ENCODE data around the gene TTLL10. TPM values are rescaled to one million over a fixed set of nuclear protein-coding genes. Genes with fewer than 3 reads are reported as not detected.

The TTLL10 gene
- total RNA-seq, 4 donors from 2014 or later = 0.19 to 0.44 TPM; not detected in 2

DNA sequence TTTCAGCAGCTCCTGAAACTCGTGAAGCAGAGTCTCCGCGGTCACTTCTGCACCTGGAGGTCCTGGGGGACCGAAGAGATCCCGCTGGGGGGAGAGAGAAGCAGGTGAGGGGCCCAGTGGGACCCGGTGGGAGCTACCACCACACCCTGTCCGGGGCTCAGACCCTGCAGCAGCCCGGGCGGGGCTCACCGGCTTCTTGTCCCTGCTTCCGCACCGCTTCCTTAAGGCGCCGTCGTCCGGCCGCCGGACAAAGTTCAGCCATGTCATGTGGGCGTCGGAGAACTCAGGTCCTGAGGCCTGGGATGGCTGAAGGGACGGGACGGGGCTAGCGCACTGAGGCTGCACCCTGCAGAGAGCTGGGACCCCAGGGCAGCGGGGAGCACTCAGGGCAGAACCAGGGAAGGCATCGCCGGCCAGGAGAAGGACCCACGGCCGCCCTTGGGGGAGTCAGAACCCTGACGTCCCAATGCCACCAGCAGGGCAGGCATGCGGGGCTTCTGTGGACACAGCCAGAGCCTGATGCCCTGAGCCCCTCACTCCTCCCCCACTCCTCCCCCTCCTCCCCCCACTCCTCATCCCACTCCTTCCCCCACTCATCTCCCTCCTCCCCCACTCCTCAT lies 70.6 kb downstream of the TTLL10 start:
- TF ChIP-seq POLR2A (IDR thresholded peaks at IDR 0.05) = no peak
- TF ChIP-seq, protein P1, sequence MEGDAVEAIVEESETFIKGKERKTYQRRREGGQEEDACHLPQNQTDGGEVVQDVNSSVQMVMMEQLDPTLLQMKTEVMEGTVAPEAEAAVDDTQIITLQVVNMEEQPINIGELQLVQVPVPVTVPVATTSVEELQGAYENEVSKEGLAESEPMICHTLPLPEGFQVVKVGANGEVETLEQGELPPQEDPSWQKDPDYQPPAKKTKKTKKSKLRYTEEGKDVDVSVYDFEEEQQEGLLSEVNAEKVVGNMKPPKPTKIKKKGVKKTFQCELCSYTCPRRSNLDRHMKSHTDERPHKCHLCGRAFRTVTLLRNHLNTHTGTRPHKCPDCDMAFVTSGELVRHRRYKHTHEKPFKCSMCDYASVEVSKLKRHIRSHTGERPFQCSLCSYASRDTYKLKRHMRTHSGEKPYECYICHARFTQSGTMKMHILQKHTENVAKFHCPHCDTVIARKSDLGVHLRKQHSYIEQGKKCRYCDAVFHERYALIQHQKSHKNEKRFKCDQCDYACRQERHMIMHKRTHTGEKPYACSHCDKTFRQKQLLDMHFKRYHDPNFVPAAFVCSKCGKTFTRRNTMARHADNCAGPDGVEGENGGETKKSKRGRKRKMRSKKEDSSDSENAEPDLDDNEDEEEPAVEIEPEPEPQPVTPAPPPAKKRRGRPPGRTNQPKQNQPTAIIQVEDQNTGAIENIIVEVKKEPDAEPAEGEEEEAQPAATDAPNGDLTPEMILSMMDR (IDR thresholded peaks at IDR 0.05) = no peak
- Histone ChIP-seq H3K36me3 (no peaks in the 10 kb centered on the region), H3K27ac (no peak overlapping the region), H3K9me3 (no peaks in the 10 kb centered on the region), H3K4me1 (peaks cover 13 to 37% (median 13%) of the 10 kb centered on the region in 3 donors), H3K4me3 (no peak overlapping the region), H3K27me3 (peaks cover 0 to 65% (median 13%) of the 10 kb centered on the region in 4 donors)
- 59 to 82% methylated on average over 5 to 18 of the region's 30 CpGs for WGBS, 2 donors
- intact Hi-C loops (cut with DNase I) = loop anchor here (10.0 kb wide), 1 partner anchor 120 kb away; no protein-coding TSS in a partner anchor
- no peak for DNase-seq

DNA sequence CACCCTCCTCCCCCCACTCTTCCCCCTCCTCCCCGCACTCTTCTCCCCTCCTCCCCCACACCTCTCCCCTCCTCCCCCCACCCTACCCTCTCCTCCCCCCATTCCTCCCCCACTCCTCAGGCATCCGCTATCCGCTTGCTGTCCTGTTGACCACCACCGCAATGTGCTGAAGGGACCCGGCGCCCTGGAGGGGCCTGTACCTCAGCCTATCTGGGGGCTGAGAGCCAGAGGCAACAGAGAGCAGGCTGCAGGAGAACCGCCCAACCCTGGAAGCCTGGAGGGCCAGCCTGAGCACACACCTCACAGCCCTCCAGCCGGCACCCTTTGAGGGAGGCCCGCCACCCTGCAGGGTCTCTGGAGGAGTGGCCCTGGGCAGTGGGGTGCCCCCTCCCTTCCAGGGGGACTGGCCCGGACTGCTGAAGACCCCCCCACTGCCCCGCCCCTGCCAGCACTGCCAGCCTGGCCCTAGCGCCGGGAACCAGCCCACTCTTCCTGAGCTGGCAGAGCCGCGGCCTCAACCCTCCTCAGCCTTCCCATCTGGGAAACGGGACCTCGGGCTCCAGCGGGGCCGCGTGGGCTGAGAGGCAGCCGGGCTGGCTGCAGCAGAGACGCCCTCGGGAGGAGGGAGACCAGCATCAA lies 71.6 kb downstream of the TTLL10 start:
- no peak for TF ChIP-seq POLR2A (IDR thresholded peaks at IDR 0.05)
- TF ChIP-seq, protein P1 (IDR thresholded peaks at IDR 0.05) = no peak
- Histone ChIP-seq H3K9me3 (no peaks in the 10 kb centered on the region), H3K4me3 (no peak overlapping the region), H3K27me3 (peaks cover 0 to 55% (median 11%) of the 10 kb centered on the region in 4 donors), H3K27ac (no peak overlapping the region), H3K36me3 (no peaks in the 10 kb centered on the region), H3K4me1 (peaks cover 5 to 29% (median 6%) of the 10 kb centered on the region in 3 donors)
- DNase-seq = no peak
- no CpG with 5 or more reads among the region's 23 CpGs for WGBS, 2 donors
- intact Hi-C loops (cut with DNase I) = loop anchor here (10.0 kb wide), 1 partner anchor 120 kb away; no protein-coding TSS in a partner anchor

DNA sequence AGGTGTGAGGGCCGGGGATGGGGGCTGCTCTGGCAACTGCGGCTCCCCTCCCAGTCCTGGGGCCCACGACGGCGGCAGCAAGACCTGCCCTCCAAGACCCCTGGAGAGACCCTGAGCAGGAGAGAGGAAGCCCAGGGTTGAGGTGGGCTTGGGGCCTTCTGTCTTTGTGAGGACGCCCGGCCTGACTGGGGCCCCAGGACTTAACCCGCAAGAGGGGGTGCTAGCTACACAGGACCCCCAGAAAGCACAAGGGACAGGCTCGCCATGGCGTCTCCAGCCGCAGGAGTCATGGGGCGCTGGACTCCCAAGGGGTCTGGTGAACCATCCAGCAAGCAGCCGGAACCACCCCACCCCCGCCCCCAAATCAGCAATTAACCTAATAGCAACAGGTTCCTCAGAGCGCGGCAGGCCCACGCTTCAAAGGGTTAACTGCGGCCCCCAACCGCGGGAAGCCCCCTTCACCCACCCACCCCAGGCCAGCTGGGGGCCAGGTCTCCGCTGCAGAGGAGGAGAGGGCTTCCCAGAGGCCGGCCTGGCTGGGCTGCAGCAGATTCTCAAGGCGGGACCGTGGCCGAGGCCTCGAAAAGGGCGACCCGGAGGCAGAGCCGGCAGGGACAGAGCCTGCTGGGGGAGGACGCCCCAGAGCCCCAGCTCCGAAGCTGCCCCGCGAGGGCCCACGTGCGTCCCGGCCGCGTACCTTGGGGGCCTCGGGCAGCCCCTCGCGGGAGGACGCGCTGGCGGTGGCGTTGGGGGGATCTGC lies 72.3 kb downstream of the TTLL10 start:
- Histone ChIP-seq H3K27ac (no peak overlapping the region), H3K4me1 (peaks cover 9 to 29% (median 12%) of the 10 kb centered on the region in 3 donors), H3K4me3 (peak overlapping the region in 2 of 4 donors; percentile 28 to 31), H3K9me3 (no peaks in the 10 kb centered on the region), H3K36me3 (no peaks in the 10 kb centered on the region), H3K27me3 (peaks cover 0 to 48% (median 11%) of the 10 kb centered on the region in 4 donors)
- WGBS, 2 donors = 1% methylated on average over 12 of the region's 45 CpGs; no CpG with 5 or more reads in 1 of the 2 donors
- no peak for TF ChIP-seq POLR2A (IDR thresholded peaks at IDR 0.05)
- TF ChIP-seq, protein P1 (IDR thresholded peaks at IDR 0.05) = no peak
- intact Hi-C loops (cut with DNase I) = loop anchor here (10.0 kb wide), 1 partner anchor 121 kb away; no protein-coding TSS in a partner anchor
- no peak for DNase-seq

DNA sequence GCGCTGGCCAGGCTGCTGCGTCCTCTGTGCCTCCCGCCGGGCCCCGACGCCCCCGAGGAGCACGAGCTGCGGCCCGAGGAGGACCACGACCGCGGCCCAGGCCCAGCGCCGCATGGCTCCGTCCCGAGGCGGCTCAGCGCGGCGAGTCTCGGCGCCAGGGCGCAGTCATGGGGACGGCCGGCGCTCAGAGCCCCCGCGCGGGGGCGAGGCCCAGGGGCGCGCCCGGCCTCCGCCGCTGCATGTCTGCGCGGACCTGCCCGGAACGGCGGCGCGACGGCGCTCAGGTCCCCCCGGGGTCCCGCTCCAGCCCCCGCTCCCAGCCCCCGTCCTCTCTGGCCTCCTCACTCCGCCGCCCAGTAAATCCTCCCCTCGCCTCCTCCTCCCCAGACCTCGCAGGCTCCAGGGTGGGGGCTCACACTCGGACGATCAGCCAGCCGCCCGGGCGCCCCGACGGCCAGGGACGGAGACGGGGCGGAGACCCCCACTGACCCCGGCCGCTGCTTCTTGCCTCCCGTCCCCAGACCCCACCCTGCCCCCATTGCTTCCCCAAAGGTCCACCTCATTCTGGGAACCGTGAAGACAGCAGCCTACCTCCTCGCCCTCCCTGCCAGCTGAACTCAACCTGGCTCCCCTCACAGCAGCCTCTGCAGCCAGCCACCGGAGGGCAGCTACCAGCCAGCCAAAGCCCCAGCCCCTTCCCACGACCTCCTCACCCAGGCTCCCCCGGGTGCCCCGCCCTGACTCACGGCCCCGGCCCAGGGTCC lies 73.1 kb downstream of the TTLL10 start, which contains the start of gene C1QTNF12:
TSS of gene C1QTNF12 (minus strand) at position 146 of the 764 bp plus-strand sequence. CDS start at position 114, 32 bp downstream.
- intact Hi-C loops (cut with DNase I) = loop anchor here (10.0 kb wide), 1 partner anchor 122 kb away; no protein-coding TSS in a partner anchor
- peaks cover 8 to 31% (median 12%) of the 10 kb centered on the region in 3 donors for H3K4me1 ChIP-seq
- WGBS, 2 donors = 0% methylated on average over 3 of the region's 74 CpGs; no CpG with 5 or more reads in 1 of the 2 donors
- peaks cover 0 to 44% (median 11%) of the 10 kb centered on the region in 4 donors for H3K27me3 ChIP-seq
- H3K9me3 ChIP-seq = no peaks in the 10 kb centered on the region
- no peak for DNase-seq
- TF ChIP-seq POLR2A (IDR thresholded peaks at IDR 0.05) = no peak
- TF ChIP-seq, protein P1 (IDR thresholded peaks at IDR 0.05) = no peak
- no peak within 1 kb of the TSS for H3K27ac ChIP-seq
- H3K36me3 ChIP-seq = peaks cover 0 to 6% (median 0%) of the 10 kb centered on the region in 3 donors
- H3K4me3 ChIP-seq = peak within 1 kb of the TSS in 2 of 4 donors; percentile 28 to 31

Measured in esophagus squamous epithelium (tissue), 5 donors.